Osteocyte (in vitro differentiated cells): Measurements from ENCODE around the gene RPSA. TPM values are rescaled to one million over a fixed set of nuclear protein-coding genes. Genes with fewer than 3 reads are reported as not detected.
"Not testable (repeated sequence)": the region's sequence is repeated elsewhere in the genome, so short reads cannot be mapped to it uniquely, and the experiment has no call there.

Source experiments
- DNase-seq: peaks from one replicate; pipeline ENCODE4 v3.0.0; 2021; ENCODE audit warnings: mixed read lengths; ENCODE audit not compliant: unreplicated experiment; ENCODE audit errors: extremely low spot score
- H3K27ac Mint-ChIP-seq: one replicate; pipeline ENCODE4 v1.8.0; 2021; ENCODE audit warnings: mild to moderate bottlenecking, mixed read lengths; ENCODE audit not compliant: unreplicated experiment
- H3K27me3 Mint-ChIP-seq: one replicate; pipeline ENCODE4 v1.8.0; 2021; ENCODE audit warnings: mixed read lengths; ENCODE audit not compliant: unreplicated experiment
- H3K36me3 Mint-ChIP-seq: one replicate; pipeline ENCODE4 v1.8.0; 2021; ENCODE audit warnings: mixed read lengths; ENCODE audit not compliant: unreplicated experiment
- H3K4me1 Mint-ChIP-seq: one replicate; pipeline ENCODE4 v1.8.0; 2021; ENCODE audit warnings: mixed read lengths; ENCODE audit not compliant: unreplicated experiment
- H3K4me3 Mint-ChIP-seq: one replicate; pipeline ENCODE4 v1.8.0; 2021; ENCODE audit warnings: mild to moderate bottlenecking, moderate library complexity, mixed read lengths; ENCODE audit not compliant: unreplicated experiment
- H3K9me3 Mint-ChIP-seq: one replicate; pipeline ENCODE4 v1.8.0; 2021; ENCODE audit warnings: mixed read lengths; ENCODE audit not compliant: unreplicated experiment
- total RNA-seq: library from RNA; stranded (reverse); gene quantifications from 2 replicates; pipeline ENCODE4 v1.2.1, GENCODE V29; 2021
- TF ChIP-seq, protein P1 (sequence below): fragments of 200-600 bp; sonication (generic); IDR thresholded peaks from 2 replicates; pipeline ENCODE4 v1.5.0; 2021; ENCODE audit warnings: antibody characterized with exemption, mild to moderate bottlenecking, moderate library complexity

The RPSA gene
- total RNA-seq, 1 donor from 2014 or later = 991 TPM

DNA sequence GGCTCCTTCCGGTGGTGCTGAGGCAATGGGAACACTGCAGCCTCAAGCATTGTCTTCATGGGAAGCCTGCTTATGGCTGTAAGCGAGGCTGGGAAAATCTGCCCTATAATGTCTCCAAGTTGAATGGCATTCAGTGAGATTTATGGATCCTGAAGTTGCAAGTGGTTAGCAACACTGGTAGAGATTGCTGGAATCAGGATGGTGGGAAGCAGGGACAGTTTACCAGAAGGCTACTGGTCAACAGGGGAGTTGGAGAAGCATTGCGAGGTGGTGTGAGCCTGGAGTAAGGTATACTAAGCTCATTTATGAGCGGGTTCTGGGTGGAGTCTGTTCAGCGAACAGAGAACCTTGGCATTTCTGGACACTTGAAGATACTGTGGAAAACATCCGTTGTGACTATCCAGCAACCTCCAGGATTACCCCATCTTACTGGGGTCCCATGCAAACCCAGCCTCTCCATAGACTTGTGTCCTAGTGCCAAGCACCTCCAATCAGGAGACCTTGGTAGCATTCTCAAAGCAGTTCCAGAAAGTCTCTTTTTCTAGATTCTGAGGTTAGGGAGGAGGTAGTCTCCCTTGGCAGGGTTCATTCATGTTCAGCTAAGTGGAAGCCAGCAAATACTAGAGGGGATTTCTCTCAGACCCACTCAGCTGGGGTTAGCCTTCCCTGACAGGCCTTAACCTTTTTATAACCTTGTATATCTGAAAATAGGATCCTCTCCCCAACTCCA lies 7.3 kb downstream of the RPSA start:
- H3K4me1 Mint-ChIP-seq = peaks cover 2% of the 10 kb centered on the region

DNA sequence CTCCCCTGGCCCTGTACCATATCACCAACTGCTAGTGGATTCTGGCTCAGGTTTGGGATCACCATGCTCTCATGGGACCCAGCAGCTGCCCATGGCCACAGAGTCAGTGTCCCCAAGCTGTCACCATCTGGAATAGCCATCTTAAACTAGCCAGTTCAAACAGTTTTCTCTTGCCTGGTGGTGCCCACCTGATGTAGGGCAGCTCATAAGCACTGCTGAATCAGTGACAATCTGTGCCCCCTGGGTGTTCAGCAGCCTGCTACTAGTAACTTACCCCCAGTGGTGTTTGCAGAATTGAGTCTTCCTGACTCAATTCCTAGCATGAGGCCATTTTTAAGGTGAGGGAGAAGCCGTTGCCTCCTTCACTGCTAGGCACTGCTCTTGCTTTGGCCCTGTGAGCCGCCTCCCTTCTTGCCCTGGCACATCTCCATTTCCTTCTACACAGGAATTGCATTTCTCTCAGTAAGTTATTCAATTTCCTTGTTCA lies 7.9 kb downstream of the RPSA start:
- Mint-ChIP-seq H3K4me3 (no peak overlapping the region), H3K27me3 (no peaks in the 10 kb centered on the region), H3K36me3 (peaks cover 35% of the 10 kb centered on the region), H3K9me3 (no peaks in the 10 kb centered on the region), H3K27ac (peak overlapping the region; percentile 8), H3K4me1 (peaks cover 2% of the 10 kb centered on the region)
- TF ChIP-seq, protein P1, sequence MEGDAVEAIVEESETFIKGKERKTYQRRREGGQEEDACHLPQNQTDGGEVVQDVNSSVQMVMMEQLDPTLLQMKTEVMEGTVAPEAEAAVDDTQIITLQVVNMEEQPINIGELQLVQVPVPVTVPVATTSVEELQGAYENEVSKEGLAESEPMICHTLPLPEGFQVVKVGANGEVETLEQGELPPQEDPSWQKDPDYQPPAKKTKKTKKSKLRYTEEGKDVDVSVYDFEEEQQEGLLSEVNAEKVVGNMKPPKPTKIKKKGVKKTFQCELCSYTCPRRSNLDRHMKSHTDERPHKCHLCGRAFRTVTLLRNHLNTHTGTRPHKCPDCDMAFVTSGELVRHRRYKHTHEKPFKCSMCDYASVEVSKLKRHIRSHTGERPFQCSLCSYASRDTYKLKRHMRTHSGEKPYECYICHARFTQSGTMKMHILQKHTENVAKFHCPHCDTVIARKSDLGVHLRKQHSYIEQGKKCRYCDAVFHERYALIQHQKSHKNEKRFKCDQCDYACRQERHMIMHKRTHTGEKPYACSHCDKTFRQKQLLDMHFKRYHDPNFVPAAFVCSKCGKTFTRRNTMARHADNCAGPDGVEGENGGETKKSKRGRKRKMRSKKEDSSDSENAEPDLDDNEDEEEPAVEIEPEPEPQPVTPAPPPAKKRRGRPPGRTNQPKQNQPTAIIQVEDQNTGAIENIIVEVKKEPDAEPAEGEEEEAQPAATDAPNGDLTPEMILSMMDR = no peak
- DNase-seq = no peak

More for the DNA sequence above, 7.3 kb downstream of the RPSA start:
- TF ChIP-seq, protein P1 = no peak
- DNase-seq = no peak
- H3K27ac Mint-ChIP-seq = peak overlapping the region; percentile 8
- no peaks in the 10 kb centered on the region for H3K27me3 Mint-ChIP-seq
- H3K4me3 Mint-ChIP-seq = no peak overlapping the region
- peaks cover 38% of the 10 kb centered on the region for H3K36me3 Mint-ChIP-seq
- no peaks in the 10 kb centered on the region for H3K9me3 Mint-ChIP-seq

DNA sequence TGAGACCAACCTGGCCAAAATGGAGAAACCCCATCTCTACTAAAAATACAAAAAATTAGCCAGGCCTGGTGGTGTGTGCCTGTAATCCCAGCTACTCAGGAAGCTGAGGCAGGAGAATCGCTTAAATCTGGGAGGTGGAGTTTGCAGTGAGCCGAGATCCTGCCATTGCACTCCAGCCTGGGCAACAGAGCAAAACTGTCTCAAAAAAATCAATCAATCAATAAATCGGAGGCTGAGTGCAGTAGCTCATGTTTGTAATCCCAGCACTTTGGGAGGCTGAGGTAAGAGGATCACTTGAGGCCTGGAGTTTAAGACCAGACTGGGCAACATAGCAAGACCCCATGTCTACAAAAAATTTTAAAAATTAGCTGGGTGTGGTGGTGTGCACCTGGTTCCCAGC lies 8.8 kb downstream of the RPSA start:
- H3K4me1 Mint-ChIP-seq = not testable (repeated sequence)

DNA sequence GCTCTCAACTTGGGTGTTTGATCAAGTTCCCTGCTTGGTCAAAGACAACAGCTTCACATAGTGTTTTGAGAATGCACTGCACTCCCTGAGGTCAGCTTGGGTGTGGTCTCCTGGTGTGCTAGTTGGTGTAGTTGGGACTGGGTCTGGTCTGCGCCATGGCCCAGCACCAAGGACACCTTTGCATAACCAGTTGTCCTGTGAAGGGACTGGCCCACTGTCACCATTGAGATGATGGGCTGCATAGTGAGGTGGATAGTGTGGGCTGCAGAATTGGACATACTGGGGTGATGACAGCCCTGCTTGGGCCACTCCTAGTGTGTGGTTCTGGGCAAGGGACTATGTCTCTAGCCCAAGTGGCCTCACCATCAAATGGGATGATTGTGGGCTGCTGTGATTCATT lies 9.5 kb downstream of the RPSA start:
- Mint-ChIP-seq H3K4me1 (no peaks in the 10 kb centered on the region), H3K4me3 (no peak overlapping the region), H3K27me3 (no peaks in the 10 kb centered on the region), H3K36me3 (peaks cover 23% of the 10 kb centered on the region), H3K27ac (no peak overlapping the region), H3K9me3 (no peaks in the 10 kb centered on the region)
- TF ChIP-seq, protein P1 = no peak
- no peak for DNase-seq

More for the DNA sequence above, 8.8 kb downstream of the RPSA start:
- H3K27ac Mint-ChIP-seq, DNase-seq, H3K4me3 Mint-ChIP-seq, H3K9me3 Mint-ChIP-seq, H3K27me3 Mint-ChIP-seq: not testable (repeated sequence)
- peaks cover 27% of the 10 kb centered on the region for H3K36me3 Mint-ChIP-seq

DNA sequence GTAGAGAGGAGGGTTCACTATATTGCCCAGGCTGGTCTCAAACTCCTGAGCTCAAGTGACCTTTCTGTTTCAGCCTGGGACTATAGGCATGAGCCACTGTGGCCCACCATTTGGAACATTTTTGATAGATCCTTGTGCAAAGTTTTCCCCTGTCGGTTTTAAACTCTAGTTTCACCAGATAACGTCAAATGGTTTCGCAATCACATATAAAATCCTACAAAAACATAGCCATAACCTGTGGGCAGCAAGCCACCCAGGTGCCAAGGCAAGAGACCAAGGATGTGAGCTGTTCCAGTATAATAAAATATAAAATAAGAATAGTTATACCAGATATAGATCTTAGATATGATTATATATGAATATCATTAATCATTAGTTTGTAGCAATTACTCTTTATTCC lies 10.5 kb downstream of the RPSA start:
- H3K4me1 Mint-ChIP-seq, H3K27me3 Mint-ChIP-seq, H3K9me3 Mint-ChIP-seq, H3K27ac Mint-ChIP-seq, H3K4me3 Mint-ChIP-seq, DNase-seq: not testable (repeated sequence)
- H3K36me3 Mint-ChIP-seq = peaks cover 18% of the 10 kb centered on the region

DNA sequence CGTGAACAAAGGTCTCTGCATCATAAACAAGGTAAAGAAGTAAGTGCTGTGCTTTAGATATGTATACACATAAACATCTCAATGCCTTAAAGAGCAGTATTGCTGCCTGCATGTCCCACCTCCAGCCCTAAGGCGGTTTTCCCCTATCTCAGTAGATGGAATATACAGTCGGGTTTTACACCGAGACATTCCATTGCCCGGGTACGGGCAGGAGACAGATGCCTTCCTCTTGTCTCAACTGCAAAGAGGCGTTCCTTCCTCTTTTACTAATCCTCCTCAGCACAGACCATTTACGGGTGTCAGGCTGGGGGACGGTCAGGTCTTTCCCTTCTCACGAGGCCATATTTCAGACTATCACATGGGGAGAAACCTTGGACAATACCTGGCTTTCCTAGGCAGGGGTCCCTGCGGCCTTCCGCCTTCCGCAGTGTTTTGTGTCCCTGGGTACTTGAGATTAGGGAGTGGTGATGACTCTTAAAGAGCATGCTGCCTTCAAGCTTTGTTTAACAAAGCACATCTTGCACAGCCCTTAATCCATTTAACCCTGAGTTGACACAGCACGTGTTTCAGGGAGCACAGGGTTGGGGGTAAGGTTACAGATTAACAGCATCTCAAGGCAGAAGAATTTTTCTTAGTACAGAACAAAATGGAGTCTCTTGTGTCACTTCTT lies 12.2 kb downstream of the RPSA start:
- DNase-seq, H3K9me3 Mint-ChIP-seq, H3K4me3 Mint-ChIP-seq, H3K27me3 Mint-ChIP-seq, H3K4me1 Mint-ChIP-seq, H3K27ac Mint-ChIP-seq, H3K36me3 Mint-ChIP-seq: not testable (repeated sequence)
